GM12878 (cell line): Measurements from ENCODE around the gene CCDC63. TPM values are rescaled to one million over a fixed set of nuclear protein-coding genes. Genes with fewer than 3 reads are reported as not detected.

ENCODE experiments used
- ATAC-seq: fragments of 200-7000 bp; cut with Tn5 transposase; 3 replicates; pipeline ENCODE4 v1.9.1; 2020; ENCODE audit warnings: mild to moderate bottlenecking, moderate library complexity
- BruUV-seq: library from RNA; stranded (reverse); fragments of 400-500 nt; replicated peaks from 2 replicates; lab custom pipeline; 2021; lab: Mats Ljungman, UMichigan
- CTCF ChIA-PET: fragments of 300-600 bp; sonication (Branson Sonifier 250); formaldehyde crosslinking; extraction: SDS; loops from one replicate; lab custom pipeline; 2021; ENCODE audit warnings: inconsistent platforms; lab: Yijun Ruan, JAX
- POLR2A ChIA-PET: fragments of 350-600 bp; formaldehyde crosslinking; extraction: SDS; loops from one replicate; lab custom pipeline; 2021; ENCODE audit warnings: inconsistent platforms; lab: Charles Lee
- RAD21 ChIA-PET: fragments of 300-600 bp; sonication (Branson Sonifier 250); formaldehyde crosslinking; loops from one replicate; lab custom pipeline; 2023; ENCODE audit warnings: antibody characterized with exemption; ENCODE audit not compliant: unreplicated experiment; lab: Charles Lee
- SMC1A ChIA-PET: fragments of 300-600 bp; sonication (Branson Sonifier 250); formaldehyde crosslinking; loops from one replicate; lab custom pipeline; 2023; ENCODE audit not compliant: unreplicated experiment, uncharacterized antibody; lab: Charles Lee
- DNase-seq: peaks from one replicate; pipeline ENCODE4 v3.0.0-alpha.2; 2011; ENCODE audit warnings: low read depth, low spot score
- FAIRE-seq: peaks from 3 replicates; lab custom pipeline; 2011; peaks lifted over from hg19 to GRCh38; lab: Jason Lieb, UNC
- H2AFZ ChIP-seq: 2 replicates; pipeline ENCODE4 v1.6.0; 2011; ENCODE audit warnings: low read depth, low read length, control low read depth; ENCODE audit not compliant: control insufficient read depth
- H3K27ac ChIP-seq: 2 replicates; pipeline ENCODE4 v1.5.1; 2011; ENCODE audit warnings: control low read depth; ENCODE audit not compliant: control insufficient read depth, insufficient read depth
- H3K27me3 ChIP-seq, 2 experiments: replicated peaks in 1 of 2; 2 replicates each; pipeline versions ENCODE4 v1.6.0 to v1.6.1; 2011; ENCODE audit warnings: low read length in 1 of 2; ENCODE audit not compliant: control insufficient read depth in 2 of 2, insufficient read depth in 2 of 2
- H3K36me3 ChIP-seq, 2 experiments: 2 replicates each; pipeline ENCODE4 v1.5.1; 2011; ENCODE audit warnings: low read length in 1 of 2; ENCODE audit not compliant: control insufficient read depth in 2 of 2, insufficient read depth in 2 of 2
- H3K4me1 ChIP-seq: 2 replicates; pipeline ENCODE4 v1.6.1; 2011; ENCODE audit warnings: mild to moderate bottlenecking, low read length, moderate library complexity, mixed read lengths; ENCODE audit not compliant: control insufficient read depth, insufficient read depth
- H3K4me2 ChIP-seq: 2 replicates; pipeline ENCODE4 v1.6.0; 2011; ENCODE audit warnings: control low read depth; ENCODE audit not compliant: control insufficient read depth, insufficient read depth
- H3K4me3 ChIP-seq: fragments of 200-600 bp; sonication (generic); 2 replicates; pipeline ENCODE4 v1.5.1; 2016
- H3K79me2 ChIP-seq: 2 replicates; pipeline ENCODE4 v1.6.0; 2011; ENCODE audit warnings: low read length; ENCODE audit not compliant: control insufficient read depth, insufficient read depth
- H3K9ac ChIP-seq: 2 replicates; pipeline ENCODE4 v1.8.0; 2011; ENCODE audit warnings: low read length, control low read depth, mixed read lengths; ENCODE audit not compliant: control insufficient read depth, insufficient read depth
- H3K9me3 ChIP-seq: replicated peaks from 3 replicates; pipeline ENCODE4 v1.5.1; 2011; ENCODE audit warnings: mild to moderate bottlenecking, low read length; ENCODE audit not compliant: control insufficient read depth, insufficient read depth
- H4K20me1 ChIP-seq: 2 replicates; pipeline ENCODE4 v1.6.0; 2011; ENCODE audit not compliant: control insufficient read depth, insufficient read depth
- ASH2L ChIP-seq: fragments of 300-600, 200-600 bp; sonication (generic); IDR thresholded peaks from 2 replicates; pipeline ENCODE4 v1.6.1; 2017; ENCODE audit warnings: low read depth, mild to moderate bottlenecking, borderline replicate concordance
- ATF2 ChIP-seq: IDR thresholded peaks from 2 replicates; pipeline ENCODE4 v1.6.1; 2012; ENCODE audit warnings: low read length, inconsistent platforms
- BCLAF1 ChIP-seq: fragments of 450-650 bp; IDR thresholded peaks from 2 replicates; pipeline ENCODE4 v1.6.1; 2017; ENCODE audit warnings: antibody characterized with exemption, mild to moderate bottlenecking, moderate library complexity
- BHLHE40 ChIP-seq, 2 experiments: fragments of 450-650 bp in 1 of 2; IDR thresholded peaks; 2 replicates each; pipeline ENCODE4 v1.6.1; 2011 to 2017; ENCODE audit warnings: low read depth in 2 of 2, borderline replicate concordance in 1 of 2, improper control_type of control experiment in 1 of 2, low read length in 1 of 2, mild to moderate bottlenecking in 1 of 2
- CBX3 ChIP-seq: fragments of 200-600 bp; sonication (generic); IDR thresholded peaks from 2 replicates; pipeline ENCODE4 v1.6.1; 2016; ENCODE audit warnings: low read depth, borderline replicate concordance
- DPF2 ChIP-seq: fragments of 450-650 bp; IDR thresholded peaks from 2 replicates; pipeline ENCODE4 v1.6.1; 2017; ENCODE audit warnings: mild to moderate bottlenecking
- EED ChIP-seq: sonication (generic); IDR thresholded peaks from 2 replicates; pipeline ENCODE4 v1.6.1; 2016; ENCODE audit warnings: antibody characterized with exemption, low read depth
- HDAC2 ChIP-seq: fragments of 200-600 bp; sonication (generic); IDR thresholded peaks from 2 replicates; pipeline ENCODE4 v1.6.1; 2017
- MXI1 ChIP-seq: fragments of 150-350 bp; IDR thresholded peaks from 2 replicates; pipeline ENCODE4 v1.6.1; 2011; ENCODE audit warnings: low read depth, mild to moderate bottlenecking, inconsistent platforms, low read length, improper control_type of control experiment
- PRDM15 ChIP-seq: fragments of 450-650 bp; formaldehyde crosslinking; IDR thresholded peaks from 2 replicates; pipeline ENCODE4 v1.4.0; 2020; ENCODE audit warnings: mild to moderate bottlenecking, moderate library complexity
- SMC3 ChIP-seq: IDR thresholded peaks from 2 replicates; pipeline ENCODE4 v1.6.1; 2011; ENCODE audit warnings: low read length, improper control_type of control experiment, borderline replicate concordance
- TCF12 ChIP-seq: IDR thresholded peaks from 2 replicates; pipeline ENCODE4 v1.6.1; 2011; ENCODE audit warnings: low read depth, mild to moderate bottlenecking, low read length
- USF2 ChIP-seq: IDR thresholded peaks from 2 replicates; pipeline ENCODE4 v1.6.1; 2011; ENCODE audit warnings: low read depth, low read length, improper control_type of control experiment, borderline replicate concordance
- ZNF274 ChIP-seq: IDR thresholded peaks from one replicate; pipeline ENCODE4 v1.8.0; 2011; ENCODE audit not compliant: insufficient read length, insufficient read depth
- WGBS: methylation state at CpG from one replicate; pipeline ENCODE4 v1.1.6; 2016; ENCODE audit warnings: low lambda C conversion rate; ENCODE audit not compliant: insufficient replicate concordance, insufficient coverage; ENCODE audit errors: missing lambda C conversion rate; 5-methylcytosine and 5-hydroxymethylcytosine counted together
- in situ Hi-C: fragments of 300-500 bp; cut with MboI; formaldehyde crosslinking; loops from 9 replicates; pipeline ENCODE4 v1.14.3; 2018; ENCODE audit warnings: mixed read lengths
- intact Hi-C: fragments of 100-400 bp; cut with micrococcal nuclease; formaldehyde crosslinking; loops from one replicate; pipeline ENCODE4 v1.14.2; 2022; ENCODE audit not compliant: unreplicated experiment
- polyA plus RNA-seq, 11 experiments: library from polyadenylated mRNA; depleted of rRNA in 4 of 11; unstranded in 6 of 11; stranded (reverse) in 5 of 11; fragments of >200 nt; fragmentation: Nextera tagmentation in 4 of 11; fragmentation: Illumina TruSeq in 1 of 11; extraction: Ambion mirVana in 4 of 11; extraction: Trizol in 1 of 11; gene quantifications; 1 replicate in 1 of 11; 2 replicates in 10 of 11; pipeline versions ENCODE4 v1.2.1 to v1.2.3, GENCODE V29; 2011 to 2016; ENCODE audit warnings: inconsistent platforms in 2 of 11, missing spikeins in 2 of 11, low read depth in 1 of 11
- total RNA-seq, 4 experiments: library from RNA; depleted of rRNA in 3 of 4; stranded (reverse); fragments of >200 nt in 3 of 4; fragmentation: Illumina TruSeq in 1 of 4; extraction: Trizol in 1 of 4; gene quantifications; 2 replicates each; pipeline versions ENCODE4 v1.2.1 to v1.2.3, GENCODE V29; 2013 to 2021

Gene CCDC63
- total and polyA plus RNA-seq, 10 of the 15 experiments (the other 5 are each of a cell fraction or from before 2014, with no cell fraction given) = not detected

GRCh38 chr12:110826592-110827200, 20.1 kb upstream of the CCDC63 start:
- RAD21 ChIA-PET = interaction anchor here (1.0 to 6.4 kb wide), 10 partner anchors 30 to 225 kb away, joined by 3 to 36 read pairs (median 6); no protein-coding TSS in a partner anchor
- TF ChIP-seq DPF2 = no peak
- TF ChIP-seq BHLHE40 (IDR thresholded peaks at IDR 0.05; ENCODE audit: borderline replicate concordance in 1 of 2, low read depth in 2 of 2, low read length in 1 of 2) = peak; percentile 21 to 46; a peak in 2 of 4 replicates
- TF ChIP-seq EED = 0 out of 2 replicates have a peak, but pooled peaks have one; percentile 52
- no peak for TF ChIP-seq ASH2L
- TF ChIP-seq ATF2 = no peak
- no peak for TF ChIP-seq HDAC2
- no peak for TF ChIP-seq BCLAF1
- no peak for TF ChIP-seq USF2
- peak; percentile 97 for TF ChIP-seq SMC3
- TF ChIP-seq TCF12 = no peak
- TF ChIP-seq CBX3 = no peak
- TF ChIP-seq MXI1 = no peak
- TF ChIP-seq ZNF274 = no peak
- no peak for TF ChIP-seq PRDM15 (CRISPR knock-in tag)

More at GRCh38 chr12:110826592-110827200, 20.1 kb upstream of the CCDC63 start:
- Histone ChIP-seq H3K9ac (no peak overlapping the region), H3K27me3 (no peaks in the 10 kb centered on the region), H3K36me3 (no peaks in the 10 kb centered on the region), H3K27ac (no peak overlapping the region), H4K20me1 (no peaks in the 10 kb centered on the region), H3K79me2 (no peaks in the 10 kb centered on the region), H3K4me2 (peak overlapping the region; percentile 68), H3K9me3 (no peaks in the 10 kb centered on the region), H2AFZ (peak overlapping the region; percentile 94), H3K4me3 (no peak overlapping the region), H3K4me1 (peaks cover 10% of the 10 kb centered on the region; the same call in 1 of the 2 replicates)
- peak; percentile 99 for ATAC-seq
- WGBS = 4% methylated on average over 14 of the region's 14 CpGs
- CTCF ChIA-PET = interaction anchor here (0.7 to 6.0 kb wide), 32 partner anchors 9 to 376 kb away, joined by 3 to 42 read pairs (median 3); partner anchors contain the start of genes ARPC3, FAM216A, GPN3 and TCTN1
- SMC1A ChIA-PET = interaction anchor here (0.5 to 3.8 kb wide), 20 partner anchors 51 to 815 kb away, joined by 3 to 24 read pairs (median 4); partner anchors contain the start of genes FAM216A, GPN3 and TCTN1
- POLR2A ChIA-PET = interaction anchor here (0.5 to 0.9 kb wide), 3 partner anchors 84 to 123 kb away, joined by 3 to 5 read pairs (median 3); partner anchors contain the start of gene PPP1CC
- intact Hi-C loops = loop anchor here (1.0 to 5.0 kb wide), 8 partner anchors 62 to 376 kb away; partner anchors contain the start of genes ARPC3 and PPP1CC
- BruUV-seq = no TSS peak
- in situ Hi-C loops = loop anchor here (5.0 kb wide), 2 partner anchors 124 to 209 kb away; no protein-coding TSS in a partner anchor
- peak; percentile 91 for FAIRE-seq
- DNase-seq = peak; percentile 70
